NOMO-1 treated with dmso at 0.1 percent for 144 hours (cell line): ENCODE results near the gene GDAP2.
A peak's percentile ranks its signal among the peaks of the same experiment; 100 is the strongest.
"Not testable (repeated sequence)": the region's sequence is repeated elsewhere in the genome, so short reads cannot be mapped to it uniquely, and the experiment has no call there.

Experiments
- DNase-seq: peaks from one replicate; lab custom pipeline; 2025; ENCODE audit not compliant: unreplicated experiment; lab: John Stamatoyannopoulos, UW

GDAP2 gene

GRCh38 chr1:117929343-117930172 is at the start of gene GDAP2, which contains the start of gene WDR3:
GDAP2 (minus strand) TSS chr1:117929621; CDS start chr1:117920357, 9,264 bp downstream.
WDR3 (plus strand) TSS chr1:117929739; CDS start chr1:117933320, 3,581 bp downstream.
- peak; percentile 99 for DNase-seq

GRCh38 chr1:117976381-117976780 is 47.0 kb upstream of the GDAP2 start:
- no peak for DNase-seq

GRCh38 chr1:117971777-117972176 is 42.4 kb upstream of the GDAP2 start:
- DNase-seq: no peak

GRCh38 chr1:117970252-117970651 is 40.8 kb upstream of the GDAP2 start:
- no peak for DNase-seq

GRCh38 chr1:117967881-117968280 is 38.5 kb upstream of the GDAP2 start:
- no peak for DNase-seq

GRCh38 chr1:117967477-117967876 is 38.1 kb upstream of the GDAP2 start:
- DNase-seq: no peak

- no peak for DNase-seq
Observed at GRCh38 chr1:117964290-117965038, 35.0 kb upstream of the GDAP2 start.

GRCh38 chr1:117959364-117959763 is 29.9 kb upstream of the GDAP2 start:
- no peak for DNase-seq

- no peak for DNase-seq
Observed at GRCh38 chr1:117952386-117952785, 23.0 kb upstream of the GDAP2 start.

- DNase-seq: no peak
Observed at GRCh38 chr1:117942293-117942692, 12.9 kb upstream of the GDAP2 start.

- DNase-seq: no peak
Observed at GRCh38 chr1:117933769-117934168, 4.3 kb upstream of the GDAP2 start.

- DNase-seq: no peak
Observed at GRCh38 chr1:117932576-117932975, 3.2 kb upstream of the GDAP2 start.

GRCh38 chr1:117930484-117930883 is 1.1 kb upstream of the GDAP2 start:
- no peak for DNase-seq

GRCh38 chr1:117930173-117930447 is 689 bp upstream of the GDAP2 start:
- DNase-seq: no peak

GRCh38 chr1:117928881-117929342 is 509 bp downstream of the GDAP2 start:
- peak; percentile 53 for DNase-seq

GRCh38 chr1:117925981-117926380 is 3.4 kb downstream of the GDAP2 start:
- DNase-seq: peak; percentile 39

- DNase-seq: not testable (repeated sequence)
Observed at GRCh38 chr1:117922717-117923116, 6.7 kb downstream of the GDAP2 start.

GRCh38 chr1:117921991-117922390 is 7.4 kb downstream of the GDAP2 start:
- DNase-seq: no peak

GRCh38 chr1:117919376-117919775 is 10.0 kb downstream of the GDAP2 start:
- no peak for DNase-seq

GRCh38 chr1:117911051-117911450 is 18.4 kb downstream of the GDAP2 start:
- no peak for DNase-seq

GRCh38 chr1:117905019-117905418 is 24.4 kb downstream of the GDAP2 start:
- DNase-seq: no peak

GRCh38 chr1:117904485-117904884 is 24.9 kb downstream of the GDAP2 start:
- no peak for DNase-seq
